ENCODE measurements around the gene CLDN8. TPM values are rescaled to one million over a fixed set of nuclear protein-coding genes. Genes with fewer than 3 reads are reported as not detected.

The CLDN8 gene
- total and polyA plus RNA-seq, 8 donors: 0.89 to 4.1 (median 2.1) TPM; not detected in 5

DNA sequence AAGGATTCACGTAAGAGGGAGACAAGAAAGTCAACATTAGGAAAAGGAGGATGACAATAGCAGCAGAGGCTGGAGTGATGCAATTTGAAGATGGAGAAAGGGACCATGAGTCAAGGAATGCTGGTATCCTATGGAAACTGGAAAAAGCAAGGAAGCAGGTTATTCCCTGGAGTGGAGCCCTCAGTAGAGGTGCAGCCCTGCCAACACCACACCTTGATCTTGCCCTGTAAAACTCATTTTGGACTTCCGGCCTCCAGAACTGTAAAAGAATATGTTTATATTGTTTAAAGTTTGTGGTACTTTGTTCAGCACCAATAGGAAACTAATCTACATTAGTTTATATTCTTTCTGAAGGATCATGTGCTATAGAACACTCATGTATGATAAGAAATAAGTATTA is 29.7 kb downstream of the CLDN8 start:
- DNase-seq: no peak
- no peaks in the 10 kb centered on the region for H3K9me3 ChIP-seq

GRCh38 chr21:30168086-30168485 is 47.8 kb downstream of the CLDN8 start:
- TF ChIP-seq POLR2A (IDR thresholded peaks at IDR 0.05): no peak
- TF ChIP-seq EP300 (IDR thresholded peaks at IDR 0.05): no peak
- no peak for TF ChIP-seq POLR2AphosphoS5 (IDR thresholded peaks at IDR 0.05)
- no peak for TF ChIP-seq CTCF (IDR thresholded peaks at IDR 0.05)
- no peak for DNase-seq
- Histone ChIP-seq H3K4me3 (no peak overlapping the region), H3K9me3 (no peaks in the 10 kb centered on the region), H3K27ac (no peak overlapping the region), H3K27me3 (no peaks in the 10 kb centered on the region), H3K36me3 (no peaks in the 10 kb centered on the region), H3K4me1 (no peaks in the 10 kb centered on the region)
- intact Hi-C loops (cut with DNase I; ENCODE audit: low total_unique reads): no loop called here
- 59 to 75% (median 62%) methylated on average over 3 of the region's 3 CpGs for WGBS, 5 donors

More for the DNA sequence above, 29.7 kb downstream of the CLDN8 start:
- Histone ChIP-seq H3K27me3 (no peaks in the 10 kb centered on the region), H3K4me3 (no peak overlapping the region), H3K4me1 (no peaks in the 10 kb centered on the region), H3K27ac (no peak overlapping the region), H3K36me3 (no peaks in the 10 kb centered on the region)
- WGBS, 5 donors: 81 to 93% (median 86%) methylated on average over 2 of the region's 2 CpGs
- no peak for TF ChIP-seq EP300 (IDR thresholded peaks at IDR 0.05)
- no peak for TF ChIP-seq POLR2A (IDR thresholded peaks at IDR 0.05)
- intact Hi-C loops (cut with DNase I; ENCODE audit: low total_unique reads): no loop called here

GRCh38 chr21:30166705-30167104 is 49.2 kb downstream of the CLDN8 start, which contains the start of gene CLDN17:
CLDN17 (minus strand) TSS chr21:30166805; CDS start chr21:30166617, 188 bp downstream.
- Histone ChIP-seq H3K36me3 (no peaks in the 10 kb centered on the region), H3K27me3 (no peaks in the 10 kb centered on the region), H3K4me3 (no peak within 1 kb of the TSS), H3K4me1 (no peaks in the 10 kb centered on the region), H3K27ac (no peak within 1 kb of the TSS), H3K9me3 (no peaks in the 10 kb centered on the region)
- DNase-seq: no peak
- 70 to 82% (median 78%) methylated on average over 1 of the region's 1 CpG for WGBS, 5 donors
- intact Hi-C loops (cut with DNase I; ENCODE audit: low total_unique reads): no loop called here
- no peak for TF ChIP-seq EP300 (IDR thresholded peaks at IDR 0.05)
- TF ChIP-seq POLR2AphosphoS5 (IDR thresholded peaks at IDR 0.05): no peak
- TF ChIP-seq POLR2A (IDR thresholded peaks at IDR 0.05): no peak
- no peak for TF ChIP-seq CTCF (IDR thresholded peaks at IDR 0.05)

GRCh38 chr21:30166171-30166570 is 49.7 kb downstream of the CLDN8 start:
- no peak for TF ChIP-seq EP300 (IDR thresholded peaks at IDR 0.05)
- no peak for TF ChIP-seq CTCF (IDR thresholded peaks at IDR 0.05)
- no peak for TF ChIP-seq POLR2AphosphoS5 (IDR thresholded peaks at IDR 0.05)
- TF ChIP-seq POLR2A (IDR thresholded peaks at IDR 0.05): no peak
- intact Hi-C loops (cut with DNase I; ENCODE audit: low total_unique reads): no loop called here

DNA sequence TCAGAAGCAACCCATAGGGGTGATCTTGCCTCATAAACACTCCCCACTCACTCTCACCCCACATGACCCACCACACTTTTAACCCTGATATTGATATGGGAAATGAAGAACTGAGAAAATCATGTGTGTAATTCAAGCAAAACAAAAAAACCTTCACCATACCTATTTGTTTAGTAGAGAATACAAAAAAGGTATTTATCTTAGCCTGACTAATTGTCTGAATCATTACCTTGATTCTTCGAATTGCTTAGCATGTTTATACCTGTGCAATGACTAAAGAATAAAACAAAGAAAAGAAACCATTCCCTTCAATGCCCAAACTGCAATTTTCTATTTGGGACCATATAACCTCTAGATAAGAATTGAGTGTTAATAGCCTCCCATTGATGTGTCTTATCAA is 51.1 kb downstream of the CLDN8 start:
- Histone ChIP-seq H3K27ac (no peak overlapping the region), H3K4me1 (no peaks in the 10 kb centered on the region), H3K27me3 (no peaks in the 10 kb centered on the region), H3K36me3 (no peaks in the 10 kb centered on the region), H3K9me3 (no peaks in the 10 kb centered on the region), H3K4me3 (no peak overlapping the region)
- TF ChIP-seq POLR2A (IDR thresholded peaks at IDR 0.05) (no peak), CTCF (IDR thresholded peaks at IDR 0.05) (no peak), POLR2AphosphoS5 (IDR thresholded peaks at IDR 0.05) (no peak), EP300 (IDR thresholded peaks at IDR 0.05) (no peak)
- intact Hi-C loops (cut with DNase I; ENCODE audit: low total_unique reads): no loop called here
- DNase-seq: no peak
- whole genome bisulfite sequencing, 5 donors: 53 to 79% (median 59%) methylated on average over 1 of the region's 1 CpG

More at GRCh38 chr21:30166171-30166570, 49.7 kb downstream of the CLDN8 start:
- no peak for DNase-seq
- H3K27me3 ChIP-seq: no peaks in the 10 kb centered on the region
- H3K27ac ChIP-seq: no peak overlapping the region
- H3K4me1 ChIP-seq: no peaks in the 10 kb centered on the region
- H3K36me3 ChIP-seq: no peaks in the 10 kb centered on the region
- no peak overlapping the region for H3K4me3 ChIP-seq
- no peaks in the 10 kb centered on the region for H3K9me3 ChIP-seq
- WGBS, 5 donors: 88 to 94% (median 92%) methylated on average over 9 of the region's 9 CpGs
